ENCODE results near the gene FCGR2B. TPM values are rescaled to one million over a fixed set of nuclear protein-coding genes. Genes with fewer than 3 reads are reported as not detected.

The FCGR2B gene
- total and polyA plus RNA-seq, 5 donors: 3.3 to 21.7 (median 9.1) TPM

DNA sequence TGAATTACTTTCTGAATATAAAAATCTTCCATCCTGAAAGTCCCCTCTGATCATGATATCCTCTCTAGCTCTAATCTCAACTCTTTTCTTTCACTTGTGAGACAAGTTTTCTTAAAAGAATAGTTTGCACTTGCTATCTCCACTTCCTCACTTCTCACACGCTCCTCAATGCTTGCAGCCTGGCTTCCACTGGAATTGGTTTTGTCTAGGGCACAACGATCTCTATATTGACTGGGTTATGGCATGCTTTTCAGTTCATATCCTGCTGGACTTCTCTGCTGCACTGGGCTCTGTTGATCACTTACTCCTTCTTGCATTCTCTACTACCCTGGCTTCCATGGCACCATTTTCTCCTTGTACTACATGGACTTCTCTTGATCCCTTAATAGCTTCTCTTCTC lies 44.6 kb downstream of the FCGR2B start:
- ATAC-seq: no peak

GRCh38 chr1:161709373-161709772 lies 46.4 kb downstream of the FCGR2B start:
- intact Hi-C loops (cut with DNase I): no loop called here
- no peaks in the 10 kb centered on the region for H3K27me3 ChIP-seq (ENCODE audit: control insufficient read depth, insufficient read depth)
- H3K4me3 ChIP-seq (ENCODE audit: low read length): no peak overlapping the region
- DNase-seq (no peak), ATAC-seq (no peak)
- H3K27ac ChIP-seq (ENCODE audit: low read length): no peak overlapping the region
- H3K4me1 ChIP-seq (ENCODE audit: control insufficient read depth, insufficient read depth, low read length): peaks cover 4% of the 10 kb centered on the region
- H3K9me3 ChIP-seq (ENCODE audit: control insufficient read depth, low read length): no peaks in the 10 kb centered on the region
- WGBS: 76% methylated on average over 4 of the region's 4 CpGs

More for the DNA sequence above, 44.6 kb downstream of the FCGR2B start:
- no peak for DNase-seq
- intact Hi-C loops (cut with DNase I): no loop called here
- peaks cover 4% of the 10 kb centered on the region for H3K4me1 ChIP-seq (ENCODE audit: control insufficient read depth, insufficient read depth, low read length)
- no peak overlapping the region for H3K27ac ChIP-seq (ENCODE audit: low read length)
- H3K9me3 ChIP-seq (ENCODE audit: control insufficient read depth, low read length): no peaks in the 10 kb centered on the region
- no peak overlapping the region for H3K4me3 ChIP-seq (ENCODE audit: low read length)
- no peaks in the 10 kb centered on the region for H3K27me3 ChIP-seq (ENCODE audit: control insufficient read depth, insufficient read depth)
- whole genome bisulfite sequencing: 87% methylated on average over 2 of the region's 2 CpGs

GRCh38 chr1:161710560-161710959 lies 47.6 kb downstream of the FCGR2B start:
- Histone ChIP-seq H3K4me3 (ENCODE audit: low read length) (no peak overlapping the region), H3K27ac (ENCODE audit: low read length) (no peak overlapping the region), H3K4me1 (ENCODE audit: control insufficient read depth, insufficient read depth, low read length) (peaks cover 4% of the 10 kb centered on the region), H3K27me3 (ENCODE audit: control insufficient read depth, insufficient read depth) (no peaks in the 10 kb centered on the region), H3K9me3 (ENCODE audit: control insufficient read depth, low read length) (no peaks in the 10 kb centered on the region)
- 80% methylated on average over 4 of the region's 4 CpGs for WGBS
- DNase-seq (no peak), ATAC-seq (no peak)
- intact Hi-C loops (cut with DNase I): no loop called here

GRCh38 chr1:161718559-161719324 lies 55.8 kb downstream of the FCGR2B start:
- no peak for ATAC-seq
- WGBS: 79% methylated on average over 8 of the region's 8 CpGs
- intact Hi-C loops (cut with DNase I): no loop called here

GRCh38 chr1:161719325-161719611 lies 56.3 kb downstream of the FCGR2B start:
- ATAC-seq (no peak), DNase-seq (no peak)
- Histone ChIP-seq H3K27ac (ENCODE audit: low read length) (no peak overlapping the region), H3K27me3 (ENCODE audit: control insufficient read depth, insufficient read depth) (no peaks in the 10 kb centered on the region), H3K9me3 (ENCODE audit: control insufficient read depth, low read length) (no peaks in the 10 kb centered on the region), H3K4me3 (ENCODE audit: low read length) (no peak overlapping the region), H3K4me1 (ENCODE audit: control insufficient read depth, insufficient read depth, low read length) (no peaks in the 10 kb centered on the region)
- 98% methylated on average over 1 of the region's 1 CpG for WGBS
- intact Hi-C loops (cut with DNase I): no loop called here

More at GRCh38 chr1:161718559-161719324, 55.8 kb downstream of the FCGR2B start:
- Histone ChIP-seq H3K4me1 (ENCODE audit: control insufficient read depth, insufficient read depth, low read length) (no peaks in the 10 kb centered on the region), H3K27me3 (ENCODE audit: control insufficient read depth, insufficient read depth) (no peaks in the 10 kb centered on the region), H3K27ac (ENCODE audit: low read length) (no peak overlapping the region), H3K4me3 (ENCODE audit: low read length) (no peak overlapping the region), H3K9me3 (ENCODE audit: control insufficient read depth, low read length) (no peaks in the 10 kb centered on the region)
- no peak for DNase-seq

- no peaks in the 10 kb centered on the region for H3K4me1 ChIP-seq (ENCODE audit: control insufficient read depth, insufficient read depth, low read length)
- H3K4me3 ChIP-seq (ENCODE audit: low read length): no peak overlapping the region
- H3K9me3 ChIP-seq (ENCODE audit: control insufficient read depth, low read length): no peaks in the 10 kb centered on the region
- no peak overlapping the region for H3K27ac ChIP-seq (ENCODE audit: low read length)
- no peak for DNase-seq
- intact Hi-C loops (cut with DNase I): no loop called here
- WGBS: 48% methylated on average over 1 of the region's 1 CpG
- no peak for ATAC-seq
- no peaks in the 10 kb centered on the region for H3K27me3 ChIP-seq (ENCODE audit: control insufficient read depth, insufficient read depth)
These were observed 57.5 kb downstream of the FCGR2B start for GRCh38 chr1:161720422-161720821.

DNA sequence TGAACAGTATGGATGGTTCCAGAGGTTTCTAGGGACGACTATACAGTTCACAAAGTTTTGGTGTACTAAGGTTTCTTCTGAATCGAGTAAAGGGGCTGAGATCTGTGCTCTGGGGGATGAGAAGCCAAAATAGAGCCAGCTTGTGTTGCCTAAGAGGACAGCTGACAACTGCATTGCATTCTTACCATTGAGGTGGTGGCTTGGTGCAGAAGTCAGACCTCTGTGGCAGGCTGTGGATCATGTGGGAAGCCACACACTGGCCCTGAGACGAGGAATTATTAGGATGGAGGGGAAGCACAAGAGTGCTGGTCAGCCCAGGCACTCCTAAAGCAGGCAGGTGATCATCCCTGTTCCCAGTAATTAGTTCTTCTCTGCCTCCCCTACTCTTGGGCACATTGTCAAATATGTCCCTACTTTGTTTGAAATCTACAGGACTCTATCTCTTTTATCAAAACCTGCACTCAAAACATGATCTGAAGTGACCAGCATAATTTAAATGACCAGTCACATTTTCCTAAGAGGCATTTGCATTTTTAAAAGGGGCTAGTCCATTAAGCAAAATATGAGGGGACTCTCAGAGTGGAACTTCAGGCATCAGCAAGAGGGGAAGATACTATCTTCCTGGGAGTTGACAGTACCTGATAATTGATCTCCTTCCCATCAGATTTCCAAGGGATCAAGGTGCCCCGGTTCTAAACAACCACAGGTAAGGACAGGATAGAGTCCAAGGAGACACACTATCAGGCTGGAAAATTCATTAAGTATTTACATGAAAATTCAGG lies 58.2 kb downstream of the FCGR2B start, which contains the start of gene FCRLB:
Gene FCRLB (plus strand): TSS at position 589 of the 782 bp plus-strand sequence. CDS start 1,129 bp downstream, outside the sequence.
- WGBS: 67% methylated on average over 4 of the region's 4 CpGs
- H3K9me3 ChIP-seq (ENCODE audit: control insufficient read depth, low read length): no peaks in the 10 kb centered on the region
- intact Hi-C loops (cut with DNase I): no loop called here
- no peaks in the 10 kb centered on the region for H3K27me3 ChIP-seq (ENCODE audit: control insufficient read depth, insufficient read depth)
- no peak within 1 kb of the TSS for H3K4me3 ChIP-seq (ENCODE audit: low read length)
- no peak for ATAC-seq
- no peak for DNase-seq
- no peaks in the 10 kb centered on the region for H3K4me1 ChIP-seq (ENCODE audit: control insufficient read depth, insufficient read depth, low read length)
- H3K27ac ChIP-seq (ENCODE audit: low read length): no peak within 1 kb of the TSS

DNA sequence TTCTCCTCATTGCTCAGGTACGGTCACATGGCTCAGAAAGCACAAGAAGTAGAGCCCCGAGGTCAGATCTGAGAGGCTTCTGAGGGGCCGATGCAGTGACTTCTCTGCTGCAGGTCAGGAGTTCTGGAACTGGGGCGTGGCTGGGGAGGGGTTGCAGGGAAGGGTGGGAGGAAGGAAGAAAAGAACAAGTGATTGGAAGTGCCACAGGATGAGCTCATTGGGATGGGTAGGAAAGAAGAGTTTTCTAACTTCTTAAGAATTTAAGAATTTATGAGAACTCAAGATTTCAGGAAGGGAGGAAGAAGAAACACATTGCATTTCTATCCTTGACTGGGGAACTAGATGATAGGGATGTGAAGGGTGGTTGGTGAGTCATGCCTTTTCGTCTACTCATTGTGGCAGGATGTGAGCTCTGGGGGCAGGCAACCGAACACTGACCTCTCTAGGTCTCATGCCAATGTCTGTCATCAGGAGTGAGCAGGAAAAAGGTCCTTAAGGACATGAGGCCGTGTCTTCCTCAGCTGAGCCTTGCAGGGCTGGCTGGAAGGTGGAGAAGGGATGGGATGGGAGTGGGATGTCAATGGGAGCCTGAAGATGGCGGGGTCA lies 58.9 kb downstream of the FCGR2B start:
- intact Hi-C loops (cut with DNase I): no loop called here
- 63% methylated on average over 8 of the region's 8 CpGs for WGBS
- no peak for DNase-seq
- Histone ChIP-seq H3K27ac (ENCODE audit: low read length) (no peak overlapping the region), H3K4me3 (ENCODE audit: low read length) (no peak overlapping the region), H3K27me3 (ENCODE audit: control insufficient read depth, insufficient read depth) (no peaks in the 10 kb centered on the region), H3K9me3 (ENCODE audit: control insufficient read depth, low read length) (no peaks in the 10 kb centered on the region), H3K4me1 (ENCODE audit: control insufficient read depth, insufficient read depth, low read length) (no peaks in the 10 kb centered on the region)
- no peak for ATAC-seq

DNA sequence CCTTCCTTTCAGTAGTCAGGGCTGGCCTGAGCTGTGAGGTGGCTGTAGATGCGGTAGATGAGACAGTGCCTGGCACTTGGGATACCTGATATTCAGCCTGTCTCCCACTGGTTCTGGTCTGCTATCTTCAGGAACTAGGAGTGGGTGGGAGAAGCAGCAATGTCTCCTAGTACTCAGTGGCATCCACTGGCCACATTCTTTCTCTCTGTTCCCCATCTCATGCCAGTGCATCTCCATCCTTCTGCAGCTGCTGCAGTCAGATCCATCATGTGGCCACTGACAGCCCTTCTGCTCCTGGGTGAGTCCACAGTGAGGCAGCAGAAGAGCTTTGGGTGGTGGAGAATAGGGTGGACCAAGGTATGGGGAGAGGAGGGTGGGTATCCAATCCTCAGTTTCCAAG lies 59.5 kb downstream of the FCGR2B start:
- no peak for ATAC-seq
- Histone ChIP-seq H3K27me3 (ENCODE audit: control insufficient read depth, insufficient read depth) (no peaks in the 10 kb centered on the region), H3K4me3 (ENCODE audit: low read length) (no peak overlapping the region), H3K4me1 (ENCODE audit: control insufficient read depth, insufficient read depth, low read length) (no peaks in the 10 kb centered on the region), H3K27ac (ENCODE audit: low read length) (no peak overlapping the region), H3K9me3 (ENCODE audit: control insufficient read depth, low read length) (no peaks in the 10 kb centered on the region)
- DNase-seq: no peak
- intact Hi-C loops (cut with DNase I): no loop called here
- 93% methylated on average over 1 of the region's 1 CpG for WGBS

- WGBS: 91% methylated on average over 8 of the region's 8 CpGs
- no peak for ATAC-seq
- DNase-seq: no peak
- Histone ChIP-seq H3K9me3 (ENCODE audit: control insufficient read depth, low read length) (no peaks in the 10 kb centered on the region), H3K4me3 (ENCODE audit: low read length) (no peak overlapping the region), H3K27me3 (ENCODE audit: control insufficient read depth, insufficient read depth) (no peaks in the 10 kb centered on the region), H3K4me1 (ENCODE audit: control insufficient read depth, insufficient read depth, low read length) (no peaks in the 10 kb centered on the region), H3K27ac (ENCODE audit: low read length) (no peak overlapping the region)
- intact Hi-C loops (cut with DNase I): no loop called here
These were observed 60.7 kb downstream of the FCGR2B start for GRCh38 chr1:161723459-161724141.
